HFFc6 (cell line): ENCODE measurements around the gene OGA. TPM values are rescaled to one million over a fixed set of nuclear protein-coding genes. Genes with fewer than 3 reads are reported as not detected.

ENCODE experiments used
- DNase-seq: peaks from one replicate; pipeline ENCODE4 v3.0.0-alpha.2; 2018
- H3K27ac Mint-ChIP-seq: 2 replicates; pipeline ENCODE4 v1.8.0; 2020; ENCODE audit warnings: mild to moderate bottlenecking, mixed read lengths
- H3K27me3 Mint-ChIP-seq: 2 replicates; pipeline ENCODE4 v1.8.0; 2021; ENCODE audit warnings: mild to moderate bottlenecking, moderate library complexity, mixed read lengths; ENCODE audit not compliant: insufficient read depth
- H3K36me3 Mint-ChIP-seq: 2 replicates; pipeline ENCODE4 v1.8.0; 2021; ENCODE audit warnings: low read depth, mixed read lengths
- H3K4me1 Mint-ChIP-seq: 2 replicates; pipeline ENCODE4 v1.8.0; 2020; ENCODE audit warnings: low read depth, mixed read lengths
- H3K4me3 Mint-ChIP-seq: 2 replicates; pipeline ENCODE4 v1.8.0; 2020; ENCODE audit warnings: mild to moderate bottlenecking, moderate library complexity, mixed read lengths
- H3K9me3 Mint-ChIP-seq: 2 replicates; pipeline ENCODE4 v1.8.0; 2020; ENCODE audit warnings: mild to moderate bottlenecking, mixed read lengths
- CTCF ChIP-seq: fragments of 200-600 bp; sonication (generic); IDR thresholded peaks from 2 replicates; pipeline ENCODE4 v1.5.0; 2021; ENCODE audit warnings: antibody characterized with exemption, mild to moderate bottlenecking
- total RNA-seq, 6 experiments: library from RNA; stranded (reverse); fragmentation: NEBNext Ultra II Directional; extraction: Animal tissue kit (Norgen Biotek cat#: 25700); gene quantifications; 2 replicates in 1 of 6; 3 replicates in 5 of 6; pipeline ENCODE4 v1.2.3, GENCODE V29; 2021

Gene OGA
- total RNA-seq, 6 experiments from 2014 or later: 56.2 to 61.6 (median 59.1) TPM

DNA sequence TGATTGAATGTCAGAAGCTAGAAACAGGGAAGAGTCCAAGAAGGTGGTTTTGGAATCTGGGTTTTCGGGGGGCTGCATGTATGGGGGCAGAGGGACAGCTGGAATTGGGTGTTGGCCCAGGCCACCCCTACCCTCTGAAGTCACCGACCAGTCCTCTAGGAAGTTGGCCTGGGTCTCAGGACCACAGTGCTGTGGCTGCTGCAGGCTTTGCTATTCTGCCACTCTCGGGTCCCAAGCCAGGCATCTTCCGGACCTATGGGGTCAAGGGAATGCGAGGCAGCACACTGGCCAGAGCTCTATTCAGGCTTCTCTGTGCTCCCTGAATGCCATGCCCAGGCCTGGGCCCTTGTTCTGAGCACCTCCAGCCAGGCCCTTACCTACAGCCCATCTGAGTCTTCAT lies 55.5 kb downstream of the OGA start:
- Mint-ChIP-seq H3K27me3 (peaks cover 57% of the 10 kb centered on the region), H3K4me3 (no peak overlapping the region), H3K9me3 (no peaks in the 10 kb centered on the region), H3K36me3 (no peaks in the 10 kb centered on the region), H3K4me1 (no peaks in the 10 kb centered on the region), H3K27ac (no peak overlapping the region)
- TF ChIP-seq CTCF: no peak
- no peak for DNase-seq

DNA sequence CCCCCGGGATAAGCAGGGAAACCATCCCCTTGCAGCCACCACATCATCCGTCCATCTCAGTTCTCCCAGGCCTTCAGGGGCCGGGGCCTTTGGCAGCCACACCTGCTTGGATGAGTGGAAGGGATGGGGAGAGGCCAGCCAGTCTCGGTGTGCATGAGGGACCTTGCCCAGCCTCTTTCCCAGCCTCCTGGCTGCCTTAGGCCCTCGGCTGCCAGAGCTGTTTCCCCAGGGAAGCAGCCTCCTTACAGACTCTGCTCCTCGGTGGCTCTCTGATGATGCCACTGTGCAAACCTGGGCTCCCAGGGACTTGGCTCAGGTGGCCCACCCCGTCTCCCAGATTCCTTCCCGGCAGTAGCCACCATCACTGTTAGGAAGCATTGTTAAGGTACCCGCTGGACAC lies 57.0 kb downstream of the OGA start:
- Mint-ChIP-seq H3K27me3 (peaks cover 51% of the 10 kb centered on the region), H3K4me1 (no peaks in the 10 kb centered on the region), H3K9me3 (no peaks in the 10 kb centered on the region), H3K4me3 (no peak overlapping the region), H3K27ac (no peak overlapping the region), H3K36me3 (no peaks in the 10 kb centered on the region)
- TF ChIP-seq CTCF: no peak
- DNase-seq: no peak

DNA sequence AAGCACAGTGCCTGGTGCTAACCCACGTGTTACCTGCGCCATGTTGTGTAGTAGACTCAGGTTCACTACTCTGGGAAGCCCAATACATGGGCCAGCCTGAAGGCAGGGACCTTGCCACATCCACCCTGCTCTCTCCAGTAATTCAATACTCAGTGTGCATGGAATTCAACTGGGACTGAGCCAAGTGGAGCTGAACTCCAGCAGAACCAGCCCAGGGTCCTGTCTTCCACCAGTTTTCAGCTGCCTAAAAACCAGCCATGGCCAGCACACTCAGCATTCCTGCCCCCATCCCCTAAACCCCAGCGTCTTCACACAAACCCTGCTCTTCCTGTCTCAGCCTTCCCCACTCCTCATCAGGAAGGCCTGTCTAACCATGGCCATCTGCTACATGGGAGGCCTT lies 57.7 kb downstream of the OGA start:
- peaks cover 52% of the 10 kb centered on the region for H3K27me3 Mint-ChIP-seq
- no peak overlapping the region for H3K27ac Mint-ChIP-seq
- H3K36me3 Mint-ChIP-seq: no peaks in the 10 kb centered on the region
- H3K4me3 Mint-ChIP-seq: no peak overlapping the region
- H3K9me3 Mint-ChIP-seq: no peaks in the 10 kb centered on the region
- H3K4me1 Mint-ChIP-seq: no peaks in the 10 kb centered on the region
- TF ChIP-seq CTCF: no peak
- no peak for DNase-seq

DNA sequence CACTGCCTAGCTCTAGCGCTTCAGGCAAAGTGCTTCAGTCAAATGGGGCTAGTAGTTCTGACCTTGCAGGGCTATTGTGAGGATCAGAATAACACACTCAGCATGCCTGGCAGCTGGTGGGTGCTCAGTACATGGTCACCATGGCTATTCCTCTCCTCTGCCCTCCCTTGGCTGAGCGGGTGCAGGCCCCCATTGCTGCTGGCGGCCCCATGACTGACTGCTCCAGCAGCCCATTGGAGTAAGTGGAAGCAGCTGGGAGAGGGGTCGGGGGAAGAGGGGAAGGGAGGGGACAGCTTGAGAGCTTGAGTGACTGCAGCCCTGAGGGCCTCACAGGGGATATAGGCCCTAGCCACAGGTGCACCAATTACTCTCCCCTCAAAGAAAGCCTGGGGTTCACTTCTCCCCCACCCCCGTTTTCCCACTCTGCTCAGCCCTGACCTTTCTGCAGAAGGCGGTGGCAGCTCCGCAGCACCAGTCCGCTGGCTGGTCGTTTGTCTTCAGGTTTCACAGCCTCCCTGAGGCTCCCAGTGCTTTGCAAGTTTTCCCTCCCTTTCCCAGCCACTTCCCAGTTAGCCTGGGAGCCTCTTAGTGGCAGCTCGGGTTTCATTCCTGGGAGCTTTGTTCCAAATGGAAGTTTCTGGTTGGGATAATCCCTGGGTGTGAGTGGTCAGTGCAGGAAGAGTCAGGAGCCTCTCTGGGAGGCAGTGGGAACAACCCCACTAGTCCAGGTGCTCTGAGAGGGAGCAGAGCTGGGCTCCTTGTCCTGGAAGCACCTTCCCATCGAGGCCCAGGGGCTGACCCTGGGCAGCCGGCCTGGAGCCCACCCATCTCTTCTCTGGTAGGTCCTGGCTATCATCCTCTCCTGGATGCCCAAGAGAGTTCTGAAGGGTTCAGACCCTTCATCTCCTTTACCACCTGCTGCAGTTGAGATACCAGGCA lies 58.7 kb downstream of the OGA start:
- H3K4me3 Mint-ChIP-seq: no peak overlapping the region
- no peaks in the 10 kb centered on the region for H3K4me1 Mint-ChIP-seq
- no peak for DNase-seq
- no peak for TF ChIP-seq CTCF
- no peaks in the 10 kb centered on the region for H3K36me3 Mint-ChIP-seq
- peaks cover 54% of the 10 kb centered on the region for H3K27me3 Mint-ChIP-seq
- no peaks in the 10 kb centered on the region for H3K9me3 Mint-ChIP-seq
- H3K27ac Mint-ChIP-seq: no peak overlapping the region

DNA sequence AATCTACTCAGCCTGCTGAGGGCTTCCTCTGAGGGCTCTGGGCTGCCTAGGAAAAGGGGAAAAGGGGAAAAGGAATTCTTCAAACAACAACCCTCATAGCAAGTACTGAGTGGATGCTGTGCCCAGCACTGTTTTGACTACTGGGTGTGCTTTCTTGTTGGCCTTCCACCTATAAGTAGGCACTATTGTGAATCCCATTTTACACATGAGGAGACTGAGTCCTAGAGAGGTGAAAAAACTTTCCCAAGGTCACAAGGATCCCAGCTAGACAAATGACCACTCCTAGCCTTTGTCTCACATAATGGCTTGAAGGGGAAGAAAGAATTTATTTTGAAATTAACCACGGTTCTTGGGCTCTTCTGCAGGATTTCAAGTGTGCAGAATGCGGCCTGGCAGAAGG lies 59.4 kb downstream of the OGA start:
- H3K27me3 Mint-ChIP-seq: peaks cover 52% of the 10 kb centered on the region
- H3K4me3 Mint-ChIP-seq: no peak overlapping the region

More for the DNA sequence above, 59.4 kb downstream of the OGA start:
- Mint-ChIP-seq H3K9me3 (no peaks in the 10 kb centered on the region), H3K4me1 (no peaks in the 10 kb centered on the region), H3K36me3 (no peaks in the 10 kb centered on the region), H3K27ac (no peak overlapping the region)
- no peak for TF ChIP-seq CTCF
- DNase-seq: no peak
